A549 (cell line): Measurements from ENCODE around the gene MAPK8IP3.

ENCODE experiments used
- CTCF ChIP-seq: fragments of >200 bp; sonication (Bioruptor Twin); formaldehyde crosslinking; IDR thresholded peaks from 3 replicates; pipeline ENCODE4 v1.5.1; 2016
- EP300 ChIP-seq, 2 experiments: fragments of >200 bp; sonication (Bioruptor Twin); formaldehyde crosslinking; IDR thresholded peaks; 2 replicates in 1 of 2; 3 replicates in 1 of 2; pipeline ENCODE4 v1.6.1; 2016 to 2017
- GATA3 ChIP-seq: IDR thresholded peaks from 2 replicates; pipeline ENCODE4 v1.6.1; 2012; ENCODE audit warnings: borderline replicate concordance
- JUN ChIP-seq, 2 experiments: fragments of >200 bp; sonication (Bioruptor Twin); formaldehyde crosslinking; IDR thresholded peaks; 2 replicates in 1 of 2; 3 replicates in 1 of 2; pipeline ENCODE4 v1.6.1; 2016 to 2017
- JUNB ChIP-seq: fragments of >200 bp; sonication (Bioruptor Twin); formaldehyde crosslinking; IDR thresholded peaks from 2 replicates; pipeline ENCODE4 v1.6.1; 2016
- MAFK ChIP-seq: fragments of 450-650 bp; IDR thresholded peaks from 2 replicates; pipeline ENCODE4 v1.6.1; 2014; ENCODE audit not compliant: partially characterized antibody
- MAX ChIP-seq: IDR thresholded peaks from 2 replicates; pipeline ENCODE4 v1.6.1; 2012
- POLR2A ChIP-seq: IDR thresholded peaks from 2 replicates; pipeline ENCODE4 v1.6.1; 2012; ENCODE audit warnings: mild to moderate bottlenecking, low read length
- POLR2AphosphoS2 ChIP-seq: conservative IDR thresholded peaks from 2 replicates; pipeline ENCODE4 v1.6.1; 2012; ENCODE audit warnings: low read length, improper control_type of control experiment, inconsistent platforms
- RAD21 ChIP-seq, 2 experiments: fragments of >200 bp in 1 of 2; sonication (Bioruptor Twin) in 1 of 2; formaldehyde crosslinking in 1 of 2; IDR thresholded peaks in 1 of 2; conservative IDR thresholded peaks in 1 of 2; 2 replicates in 1 of 2; 3 replicates in 1 of 2; pipeline ENCODE4 v1.6.1; 2012 to 2018; ENCODE audit warnings: inconsistent platforms in 1 of 2
- TFCP2L1 ChIP-seq: fragments of 250-450 bp; sonication (Bioruptor Pico); IDR thresholded peaks from 2 replicates; pipeline ENCODE4 v1.5.0; 2021; ENCODE audit warnings: mild to moderate bottlenecking
- ZC3H11A ChIP-seq: fragments of 450-650 bp; IDR thresholded peaks from 2 replicates; pipeline ENCODE4 v1.6.1; 2014; ENCODE audit warnings: antibody characterized with exemption, mild to moderate bottlenecking

GRCh38 chr16:1678500-1679098, 27.4 kb upstream of the MAPK8IP3 start:
- TF ChIP-seq MAX (peak; percentile 69), EP300 (IDR thresholded peaks at IDR 0.05) (no peak), RAD21 (conservative IDR thresholded peaks at IDR 0.05 in 1 of 2, IDR thresholded peaks at IDR 0.05 in 1 of 2) (0 out of 5 replicates have a peak, but pooled peaks of 1 of the 2 experiments have one; percentile 14), CTCF (no peak; the same call in 2 of the 3 replicates), MAFK (peak; percentile 99), TFCP2L1 (CRISPR knock-in tag) (0 out of 2 replicates have a peak, but pooled peaks have one; percentile 37), POLR2A (no peak), GATA3 (no peak), JUN (IDR thresholded peaks at IDR 0.05) (peak; percentile 61 to 62; a peak in 2 of 5 replicates), POLR2AphosphoS2 (no peak), JUNB (no peak), ZC3H11A (no peak)
